Keratinocyte (primary cell): ENCODE results near the gene PPRC1. TPM values are rescaled to one million over a fixed set of nuclear protein-coding genes. Genes with fewer than 3 reads are reported as not detected.

Source experiments
- DNase-seq: peaks from one replicate; pipeline ENCODE4 v3.0.0-alpha.2; 2011; ENCODE audit warnings: low read depth, missing footprints, low spot score
- FAIRE-seq: peaks from 2 replicates; lab custom pipeline; 2011; peaks lifted over from hg19 to GRCh38; lab: Jason Lieb, UNC
- H2AFZ ChIP-seq: 2 replicates; pipeline ENCODE4 v1.6.0; 2012; ENCODE audit warnings: low read length, control low read depth, inconsistent platforms; ENCODE audit not compliant: control insufficient read depth
- H3K27ac ChIP-seq: 2 replicates; pipeline ENCODE4 v1.5.1; 2011; ENCODE audit warnings: low read length; ENCODE audit not compliant: control insufficient read depth, insufficient read depth
- H3K27me3 ChIP-seq: 3 replicates; pipeline ENCODE4 v1.6.0; 2011; ENCODE audit warnings: low read length; ENCODE audit not compliant: control insufficient read depth, insufficient read depth; ENCODE audit errors: extremely low read depth
- H3K36me3 ChIP-seq, 2 experiments: 2 replicates in 1 of 2; 3 replicates in 1 of 2; pipeline ENCODE4 v1.5.1; 2011; ENCODE audit warnings: low read length in 2 of 2, mild to moderate bottlenecking in 1 of 2; ENCODE audit not compliant: control insufficient read depth in 2 of 2, insufficient read depth in 2 of 2; ENCODE audit errors: extremely low read depth in 1 of 2
- H3K4me1 ChIP-seq: 3 replicates; pipeline ENCODE4 v1.5.1; 2011; ENCODE audit warnings: low read length; ENCODE audit not compliant: control insufficient read depth, insufficient read depth; ENCODE audit errors: extremely low read depth
- H3K4me2 ChIP-seq: 3 replicates; pipeline ENCODE4 v1.6.0; 2011; ENCODE audit warnings: low read depth, low read length; ENCODE audit not compliant: control insufficient read depth, insufficient read depth; ENCODE audit errors: extremely low read depth
- H3K4me3 ChIP-seq, 3 experiments: fragments of 200-600 bp in 1 of 3; sonication (generic) in 1 of 3; 2 replicates in 2 of 3; 3 replicates in 1 of 3; pipeline ENCODE4 v1.5.1; 2011 to 2016; ENCODE audit warnings: low read length in 3 of 3, mild to moderate bottlenecking in 3 of 3, control low read depth in 2 of 3, inconsistent platforms in 1 of 3, low read depth in 1 of 3, mixed read lengths in 1 of 3, mixed run types in 1 of 3, moderate library complexity in 1 of 3; ENCODE audit not compliant: control insufficient read depth in 2 of 3, insufficient read depth in 2 of 3; ENCODE audit errors: extremely low read depth in 1 of 3
- H3K79me2 ChIP-seq: 2 replicates; pipeline ENCODE4 v1.6.0; 2012; ENCODE audit warnings: low read length; ENCODE audit not compliant: control insufficient read depth, insufficient read depth
- H3K9ac ChIP-seq: 3 replicates; pipeline ENCODE4 v1.6.0; 2011; ENCODE audit warnings: low read length; ENCODE audit not compliant: control insufficient read depth, insufficient read depth; ENCODE audit errors: extremely low read depth
- H3K9me1 ChIP-seq: 3 replicates; pipeline ENCODE4 v1.6.0; 2011; ENCODE audit warnings: low read length; ENCODE audit not compliant: control insufficient read depth, insufficient read depth; ENCODE audit errors: extremely low read depth
- H3K9me3 ChIP-seq: 2 replicates; pipeline ENCODE4 v1.5.1; 2012; ENCODE audit warnings: low read depth, low read length; ENCODE audit not compliant: control insufficient read depth
- H4K20me1 ChIP-seq: 3 replicates; pipeline ENCODE4 v1.6.0; 2011; ENCODE audit warnings: low read length; ENCODE audit not compliant: control insufficient read depth, insufficient read depth; ENCODE audit errors: extremely low read depth
- CTCF ChIP-seq, 3 experiments: IDR thresholded peaks in 1 of 3; conservative IDR thresholded peaks in 1 of 3; optimal IDR thresholded peaks in 1 of 3; 2 replicates in 2 of 3; 3 replicates in 1 of 3; pipeline versions ENCODE3 to v1.5.1; 2011; ENCODE audit warnings: low read length in 3 of 3, mild to moderate bottlenecking in 3 of 3, moderate library complexity in 2 of 3, control low read depth in 1 of 3, inconsistent platforms in 1 of 3; ENCODE audit not compliant: insufficient read depth in 2 of 3; ENCODE audit errors: extremely low read depth in 1 of 3
- EZH2 ChIP-seq: IDR thresholded peaks from one replicate; pipeline ENCODE4 v1.6.1; 2012; ENCODE audit warnings: inconsistent platforms, mild to moderate bottlenecking, low read length, moderate library complexity
- dilution Hi-C: fragments of 300-500 bp; cut with MboI; formaldehyde crosslinking; loops from one replicate; pipeline ENCODE4 v1.7.0; 2020; ENCODE audit warnings: low sequenced_read_pairs; ENCODE audit not compliant: extremely low pct_ligation_motif_present
- polyA plus RNA-seq, 5 experiments: library from polyadenylated mRNA; depleted of rRNA in 3 of 5; stranded (reverse) in 3 of 5; stranded (forward) in 1 of 5; unstranded in 1 of 5; fragments of >200 nt; gene quantifications; 1 replicate in 1 of 5; 2 replicates in 3 of 5; 3 replicates in 1 of 5; pipeline versions ENCODE4 v1.2.1 to v1.2.3, GENCODE V29; 2011 to 2012; ENCODE audit warnings: missing spikeins in 2 of 5, low read depth in 1 of 5, low replicate concordance in 1 of 5

The PPRC1 gene
- polyA plus RNA-seq, 1 donor (not counting 4 experiments of a cell fraction or from before 2014, with no cell fraction given): 17.9 TPM

DNA sequence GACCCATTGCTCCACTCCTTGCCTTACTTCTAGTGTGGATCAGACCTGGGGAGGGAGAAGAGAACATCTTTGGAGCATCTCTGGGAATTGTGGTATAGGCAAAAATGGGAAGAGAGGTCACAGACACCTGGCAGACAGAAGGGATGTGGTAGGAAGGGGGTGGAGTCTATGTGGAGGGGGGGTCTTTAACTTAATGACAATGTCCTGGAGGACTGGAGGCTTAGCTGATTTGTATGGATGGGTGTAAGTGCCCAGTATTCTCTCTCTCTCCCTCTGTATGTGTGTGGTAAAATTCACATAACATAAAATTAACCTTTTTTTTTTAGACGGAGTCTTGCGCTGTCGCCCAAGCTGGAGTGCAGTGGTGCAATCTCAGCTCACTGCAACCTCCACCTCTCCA lies 9.6 kb upstream of the PPRC1 start:
- Histone ChIP-seq H4K20me1 (no peaks in the 10 kb centered on the region), H3K9me3 (no peaks in the 10 kb centered on the region), H3K9ac (no peak overlapping the region), H3K4me2 (no peak overlapping the region), H3K9me1 (no peaks in the 10 kb centered on the region), H3K4me3 (no peak overlapping the region), H3K79me2 (peaks cover 13% of the 10 kb centered on the region), H2AFZ (no peak overlapping the region), H3K27me3 (no peaks in the 10 kb centered on the region), H3K27ac (no peak overlapping the region), H3K36me3 (no peaks in the 10 kb centered on the region), H3K4me1 (peaks cover 28% of the 10 kb centered on the region)
- dilution Hi-C loops: no loop called here
- TF ChIP-seq EZH2 (no peak), CTCF (optimal IDR thresholded peaks at IDR 0.05 in 1 of 3, IDR thresholded peaks at IDR 0.05 in 1 of 3, conservative IDR thresholded peaks at IDR 0.05 in 1 of 3; ENCODE audit: extremely low read depth in 1 of 3, insufficient read depth in 2 of 3, low read length in 3 of 3) (no peak)
- DNase-seq (no peak), FAIRE-seq (no peak)

DNA sequence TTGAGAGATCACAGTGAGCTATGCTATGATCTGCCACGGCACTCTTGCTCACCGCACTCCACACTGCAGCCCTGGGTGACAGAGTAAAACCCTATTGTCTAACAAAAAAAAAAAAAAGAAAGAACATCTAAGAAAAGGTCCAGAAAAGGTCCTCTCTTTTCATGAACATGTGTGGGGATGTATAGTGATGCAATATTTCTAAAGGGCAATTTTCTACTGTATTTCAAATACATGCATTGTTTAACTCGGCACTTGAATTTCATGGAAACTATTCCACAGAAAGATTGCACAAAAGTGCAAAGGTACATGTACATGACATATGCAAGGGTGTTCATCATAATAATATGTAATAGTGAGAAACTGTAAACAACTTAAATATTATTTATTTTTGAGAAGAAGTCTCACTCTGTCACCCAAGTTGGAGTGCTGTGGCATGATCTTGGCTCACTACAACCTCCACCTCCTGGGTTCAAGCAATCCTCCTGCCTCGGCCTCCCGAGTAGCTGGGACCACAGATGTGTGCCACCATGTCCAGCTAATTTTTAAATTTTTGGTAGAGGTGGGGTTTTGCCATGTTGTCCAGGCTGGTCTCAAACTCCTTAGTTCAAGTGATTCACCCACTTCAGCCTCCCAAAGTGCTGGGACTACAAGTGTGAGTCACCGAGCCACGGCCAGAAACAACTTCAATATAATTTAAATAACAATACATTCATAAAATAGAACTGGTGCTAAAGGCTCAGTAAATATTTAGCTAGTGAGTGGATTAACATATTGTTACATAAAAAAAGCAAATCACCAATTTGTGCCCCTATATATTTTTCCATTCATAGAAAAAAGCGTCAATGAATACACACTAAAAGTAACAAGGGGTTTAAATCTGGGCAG lies 1.3 kb upstream of the PPRC1 start:
- H2AFZ ChIP-seq: no peak overlapping the region
- TF ChIP-seq EZH2 (no peak), CTCF (optimal IDR thresholded peaks at IDR 0.05 in 1 of 3, IDR thresholded peaks at IDR 0.05 in 1 of 3, conservative IDR thresholded peaks at IDR 0.05 in 1 of 3; ENCODE audit: extremely low read depth in 1 of 3, insufficient read depth in 2 of 3, low read length in 3 of 3) (no peak)
- peak overlapping the region; percentile 94 for H3K4me2 ChIP-seq
- peak overlapping the region; percentile 94 for H3K27ac ChIP-seq
- peaks cover 7% of the 10 kb centered on the region for H3K9me1 ChIP-seq
- H3K79me2 ChIP-seq: peaks cover 37% of the 10 kb centered on the region
- H3K9me3 ChIP-seq: no peaks in the 10 kb centered on the region
- DNase-seq: no peak
- dilution Hi-C loops: no loop called here
- FAIRE-seq: no peak
- H3K36me3 ChIP-seq: peaks cover 1 to 14% of the 10 kb centered on the region in 2 experiments
- H3K4me3 ChIP-seq: peak overlapping the region in 1 of 3 experiments; percentile 29
- no peaks in the 10 kb centered on the region for H3K27me3 ChIP-seq
- peaks cover 46% of the 10 kb centered on the region for H3K4me1 ChIP-seq
- peak overlapping the region; percentile 99 for H3K9ac ChIP-seq
- H4K20me1 ChIP-seq: peaks cover 24% of the 10 kb centered on the region
